Mesothelial cell of epicardium (in vitro differentiated cells): Measurements from ENCODE around the gene SSC5D. TPM values are rescaled to one million over a fixed set of nuclear protein-coding genes. Genes with fewer than 3 reads are reported as not detected.

Experiments
- DNase-seq, 2 experiments: peaks; one replicate each; pipeline ENCODE4 v3.0.0; 2021; ENCODE audit warnings: low spot score in 2 of 2; ENCODE audit not compliant: unreplicated experiment in 2 of 2
- H3K27ac Mint-ChIP-seq: 2 replicates; pipeline ENCODE4 v1.8.0; 2021; ENCODE audit warnings: mixed read lengths
- H3K27me3 Mint-ChIP-seq: 2 replicates; pipeline ENCODE4 v1.8.0; 2021; ENCODE audit warnings: low read depth, mixed read lengths
- H3K36me3 Mint-ChIP-seq: 2 replicates; pipeline ENCODE4 v1.8.0; 2021; ENCODE audit warnings: mixed read lengths
- H3K4me1 Mint-ChIP-seq: 2 replicates; pipeline ENCODE4 v1.8.0; 2021; ENCODE audit warnings: mixed read lengths
- H3K4me3 Mint-ChIP-seq: 2 replicates; pipeline ENCODE4 v1.8.0; 2021; ENCODE audit warnings: mild to moderate bottlenecking, moderate library complexity, mixed read lengths
- H3K9me3 Mint-ChIP-seq: 2 replicates; pipeline ENCODE4 v1.8.0; 2021; ENCODE audit warnings: mixed read lengths
- CTCF ChIP-seq: fragments of 200-600 bp; sonication (generic); IDR thresholded peaks from one replicate; pipeline ENCODE4 v1.5.0; 2021; ENCODE audit warnings: antibody characterized with exemption; ENCODE audit not compliant: unreplicated experiment
- total RNA-seq: library from RNA; stranded (reverse); gene quantifications from 3 replicates; pipeline ENCODE4 v1.2.1, GENCODE V29; 2021

SSC5D gene
- total RNA-seq, 1 donor from 2014 or later: 7.0 TPM

- DNase-seq: no peak
- Mint-ChIP-seq H3K36me3 (no peaks in the 10 kb centered on the region), H3K27ac (peak within 1 kb of the TSS; percentile 66), H3K4me3 (no peak within 1 kb of the TSS), H3K4me1 (peaks cover 5% of the 10 kb centered on the region), H3K9me3 (peaks cover 5% of the 10 kb centered on the region), H3K27me3 (peaks cover 5% of the 10 kb centered on the region)
- no peak for TF ChIP-seq CTCF
Measured at GRCh38 chr19:55536951-55537740, 48.9 kb downstream of the SSC5D start, which contains the start of gene SBK2. Gene SBK2, minus strand, starts transcription at chr19:55537133. Its CDS starts 839 bp downstream, at chr19:55536294.

GRCh38 chr19:55537741-55538111 is 49.5 kb downstream of the SSC5D start:
- no peak for DNase-seq
- Mint-ChIP-seq H3K27me3 (peaks cover 5% of the 10 kb centered on the region), H3K4me1 (peaks cover 5% of the 10 kb centered on the region), H3K36me3 (no peaks in the 10 kb centered on the region), H3K4me3 (no peak overlapping the region), H3K9me3 (peaks cover 5% of the 10 kb centered on the region), H3K27ac (peak overlapping the region; percentile 66)
- no peak for TF ChIP-seq CTCF

- no peak overlapping the region for H3K27ac Mint-ChIP-seq
- H3K36me3 Mint-ChIP-seq: no peaks in the 10 kb centered on the region
- H3K9me3 Mint-ChIP-seq: peaks cover 5% of the 10 kb centered on the region
- H3K4me3 Mint-ChIP-seq: no peak overlapping the region
- no peak for DNase-seq
- TF ChIP-seq CTCF: no peak
- peaks cover 5% of the 10 kb centered on the region for H3K4me1 Mint-ChIP-seq
- peaks cover 5% of the 10 kb centered on the region for H3K27me3 Mint-ChIP-seq
Measured at GRCh38 chr19:55538132-55538531, 49.9 kb downstream of the SSC5D start.

- peaks cover 8% of the 10 kb centered on the region for H3K27me3 Mint-ChIP-seq
- H3K27ac Mint-ChIP-seq: no peak overlapping the region
- DNase-seq: no peak
- H3K9me3 Mint-ChIP-seq: peaks cover 10% of the 10 kb centered on the region
- TF ChIP-seq CTCF: no peak
- no peak overlapping the region for H3K4me3 Mint-ChIP-seq
- no peaks in the 10 kb centered on the region for H3K36me3 Mint-ChIP-seq
- peaks cover 5% of the 10 kb centered on the region for H3K4me1 Mint-ChIP-seq
Measured at GRCh38 chr19:55539090-55539984, 51.1 kb downstream of the SSC5D start.

GRCh38 chr19:55540619-55541018 is 52.4 kb downstream of the SSC5D start:
- H3K9me3 Mint-ChIP-seq: peaks cover 10% of the 10 kb centered on the region
- DNase-seq: no peak
- no peak for TF ChIP-seq CTCF
- H3K4me3 Mint-ChIP-seq: no peak overlapping the region
- no peak overlapping the region for H3K27ac Mint-ChIP-seq
- H3K4me1 Mint-ChIP-seq: peaks cover 5% of the 10 kb centered on the region
- peaks cover 12% of the 10 kb centered on the region for H3K27me3 Mint-ChIP-seq
- no peaks in the 10 kb centered on the region for H3K36me3 Mint-ChIP-seq
